ENCODE results near the gene KCNK17. TPM values are rescaled to one million over a fixed set of nuclear protein-coding genes. Genes with fewer than 3 reads are reported as not detected.

Gene KCNK17
- total RNA-seq, 1 experiment from 2014 or later = not detected

DNA sequence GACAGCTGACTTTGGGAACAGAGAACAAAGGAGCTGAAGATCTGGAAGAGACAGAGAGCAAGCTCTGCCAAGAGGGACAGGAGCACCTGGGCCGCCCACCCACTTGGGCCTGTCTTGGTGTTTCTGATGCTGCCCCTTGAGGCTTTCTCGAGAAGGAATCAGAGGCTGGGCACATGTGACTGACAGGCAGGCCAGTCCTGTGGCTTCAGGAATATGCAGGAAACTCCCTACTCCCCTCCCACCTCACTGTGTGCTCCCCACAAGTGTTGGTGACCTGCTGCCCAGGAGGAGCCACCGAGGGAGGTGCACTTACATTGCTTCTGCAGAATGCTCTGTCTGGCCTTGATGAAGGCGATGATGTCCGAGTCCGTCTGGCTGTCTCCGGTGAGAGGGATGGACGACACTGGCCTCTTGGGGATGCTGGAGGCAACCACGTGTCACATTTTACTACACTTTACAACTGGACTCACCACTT is 29.2 kb upstream of the KCNK17 start:
- Mint-ChIP-seq H3K4me1 (ENCODE audit: low read depth, unreplicated experiment) (no peaks in the 10 kb centered on the region), H3K4me3 (ENCODE audit: low read depth, unreplicated experiment) (no peak overlapping the region), H3K9me3 (ENCODE audit: low read depth, unreplicated experiment) (no peaks in the 10 kb centered on the region), H3K27ac (ENCODE audit: unreplicated experiment) (no peak overlapping the region), H3K27me3 (ENCODE audit: unreplicated experiment) (peaks cover 39% of the 10 kb centered on the region), H3K36me3 (ENCODE audit: insufficient read depth, unreplicated experiment) (no peaks in the 10 kb centered on the region)
- BruUV-seq (replicated peaks) = no TSS peak
- intact Hi-C loops (cut with micrococcal nuclease; ENCODE audit: unreplicated experiment) = loop anchor here (10.0 kb wide), 1 partner anchor 1571 kb away; no protein-coding TSS in a partner anchor
- TF ChIP-seq, protein P1, sequence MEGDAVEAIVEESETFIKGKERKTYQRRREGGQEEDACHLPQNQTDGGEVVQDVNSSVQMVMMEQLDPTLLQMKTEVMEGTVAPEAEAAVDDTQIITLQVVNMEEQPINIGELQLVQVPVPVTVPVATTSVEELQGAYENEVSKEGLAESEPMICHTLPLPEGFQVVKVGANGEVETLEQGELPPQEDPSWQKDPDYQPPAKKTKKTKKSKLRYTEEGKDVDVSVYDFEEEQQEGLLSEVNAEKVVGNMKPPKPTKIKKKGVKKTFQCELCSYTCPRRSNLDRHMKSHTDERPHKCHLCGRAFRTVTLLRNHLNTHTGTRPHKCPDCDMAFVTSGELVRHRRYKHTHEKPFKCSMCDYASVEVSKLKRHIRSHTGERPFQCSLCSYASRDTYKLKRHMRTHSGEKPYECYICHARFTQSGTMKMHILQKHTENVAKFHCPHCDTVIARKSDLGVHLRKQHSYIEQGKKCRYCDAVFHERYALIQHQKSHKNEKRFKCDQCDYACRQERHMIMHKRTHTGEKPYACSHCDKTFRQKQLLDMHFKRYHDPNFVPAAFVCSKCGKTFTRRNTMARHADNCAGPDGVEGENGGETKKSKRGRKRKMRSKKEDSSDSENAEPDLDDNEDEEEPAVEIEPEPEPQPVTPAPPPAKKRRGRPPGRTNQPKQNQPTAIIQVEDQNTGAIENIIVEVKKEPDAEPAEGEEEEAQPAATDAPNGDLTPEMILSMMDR (IDR thresholded peaks at IDR 0.05; ENCODE audit: unreplicated experiment) = no peak
- CTCF ChIA-PET = no interaction called here
- DNase-seq = no peak

- TF ChIP-seq, protein P1 (IDR thresholded peaks at IDR 0.05; ENCODE audit: unreplicated experiment) = no peak
- intact Hi-C loops (cut with micrococcal nuclease; ENCODE audit: unreplicated experiment) = loop anchor here (10.0 kb wide), 1 partner anchor 1572 kb away; no protein-coding TSS in a partner anchor
- no TSS peak for BruUV-seq (replicated peaks)
- no peaks in the 10 kb centered on the region for H3K36me3 Mint-ChIP-seq (ENCODE audit: insufficient read depth, unreplicated experiment)
- no peak for DNase-seq
- CTCF ChIA-PET = no interaction called here
- no peaks in the 10 kb centered on the region for H3K4me1 Mint-ChIP-seq (ENCODE audit: low read depth, unreplicated experiment)
- no peak overlapping the region for H3K27ac Mint-ChIP-seq (ENCODE audit: unreplicated experiment)
- H3K4me3 Mint-ChIP-seq (ENCODE audit: low read depth, unreplicated experiment) = no peak overlapping the region
- H3K9me3 Mint-ChIP-seq (ENCODE audit: low read depth, unreplicated experiment) = no peaks in the 10 kb centered on the region
- peaks cover 33% of the 10 kb centered on the region for H3K27me3 Mint-ChIP-seq (ENCODE audit: unreplicated experiment)
Observed at GRCh38 chr6:39342692-39343395, 28.6 kb upstream of the KCNK17 start.

- intact Hi-C loops (cut with micrococcal nuclease; ENCODE audit: unreplicated experiment) = loop anchor here (10.0 kb wide), 1 partner anchor 1573 kb away; no protein-coding TSS in a partner anchor
- DNase-seq = no peak
- Mint-ChIP-seq H3K9me3 (ENCODE audit: low read depth, unreplicated experiment) (no peaks in the 10 kb centered on the region), H3K4me3 (ENCODE audit: low read depth, unreplicated experiment) (no peak overlapping the region), H3K27me3 (ENCODE audit: unreplicated experiment) (peaks cover 26% of the 10 kb centered on the region), H3K4me1 (ENCODE audit: low read depth, unreplicated experiment) (no peaks in the 10 kb centered on the region), H3K36me3 (ENCODE audit: insufficient read depth, unreplicated experiment) (no peaks in the 10 kb centered on the region), H3K27ac (ENCODE audit: unreplicated experiment) (no peak overlapping the region)
- TF ChIP-seq, protein P1 (IDR thresholded peaks at IDR 0.05; ENCODE audit: unreplicated experiment) = no peak
- no TSS peak for BruUV-seq (replicated peaks)
- CTCF ChIA-PET = no interaction called here
Observed at GRCh38 chr6:39341937-39342336, 27.7 kb upstream of the KCNK17 start.

DNA sequence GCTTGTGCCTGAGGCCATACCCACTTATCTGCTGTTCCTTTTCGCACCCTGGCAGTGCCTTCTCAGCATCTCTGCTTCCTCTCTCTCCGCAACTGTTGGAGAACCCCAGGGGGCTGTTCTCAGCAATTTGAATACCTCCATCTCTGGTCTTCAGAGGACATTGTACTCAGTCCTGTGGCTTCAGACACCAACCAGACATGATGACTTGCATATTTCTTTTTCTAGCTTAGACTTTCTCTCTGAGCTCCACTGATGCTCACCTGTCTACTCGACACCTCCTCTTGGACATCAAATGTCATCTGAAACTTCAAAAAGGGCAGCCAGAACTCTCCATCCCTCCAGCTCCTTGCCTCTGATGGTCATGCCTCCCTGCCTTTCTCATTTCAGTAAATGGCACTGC is 27.1 kb upstream of the KCNK17 start:
- intact Hi-C loops (cut with micrococcal nuclease; ENCODE audit: unreplicated experiment) = loop anchor here (10.0 kb wide), 1 partner anchor 1573 kb away; no protein-coding TSS in a partner anchor
- no peak for DNase-seq
- TF ChIP-seq, protein P1 (IDR thresholded peaks at IDR 0.05; ENCODE audit: unreplicated experiment) = no peak
- H3K36me3 Mint-ChIP-seq (ENCODE audit: insufficient read depth, unreplicated experiment) = no peaks in the 10 kb centered on the region
- peaks cover 26% of the 10 kb centered on the region for H3K27me3 Mint-ChIP-seq (ENCODE audit: unreplicated experiment)
- H3K4me1 Mint-ChIP-seq (ENCODE audit: low read depth, unreplicated experiment) = no peaks in the 10 kb centered on the region
- CTCF ChIA-PET = no interaction called here
- H3K27ac Mint-ChIP-seq (ENCODE audit: unreplicated experiment) = no peak overlapping the region
- H3K4me3 Mint-ChIP-seq (ENCODE audit: low read depth, unreplicated experiment) = no peak overlapping the region
- no peaks in the 10 kb centered on the region for H3K9me3 Mint-ChIP-seq (ENCODE audit: low read depth, unreplicated experiment)
- BruUV-seq (replicated peaks) = no TSS peak
